AG09319 (cell line): Measurements from ENCODE around the gene MTREX.

Experiments
- DNase-seq: peaks from one replicate; pipeline ENCODE4 v3.0.0-alpha.2; 2010; ENCODE audit warnings: low read depth; ENCODE audit errors: extremely low read depth
- CTCF ChIP-seq: IDR thresholded peaks from 2 replicates; pipeline ENCODE4 v1.5.1; 2011; ENCODE audit warnings: low read depth, mild to moderate bottlenecking, inconsistent platforms, low read length, moderate library complexity

The MTREX gene

GRCh38 chr5:55343107-55343506, 35.3 kb downstream of the MTREX start:
- no peak for TF ChIP-seq CTCF
- DNase-seq, result no peak

GRCh38 chr5:55343609-55344008, 35.8 kb downstream of the MTREX start:
- no peak for TF ChIP-seq CTCF
- DNase-seq, result no peak

GRCh38 chr5:55344392-55344992, 36.7 kb downstream of the MTREX start:
- DNase-seq, result peak; percentile 31
- TF ChIP-seq CTCF, result peak; percentile 94

- DNase-seq, result no peak
- no peak for TF ChIP-seq CTCF
These were observed 37.5 kb downstream of the MTREX start for GRCh38 chr5:55345327-55345726.

- DNase-seq, result no peak
- no peak for TF ChIP-seq CTCF
These were observed 40.0 kb downstream of the MTREX start for GRCh38 chr5:55347786-55348185.

GRCh38 chr5:55350754-55351153, 43.0 kb downstream of the MTREX start:
- DNase-seq, result no peak
- no peak for TF ChIP-seq CTCF

- DNase-seq, result no peak
- TF ChIP-seq CTCF, result no peak
These were observed 49.1 kb downstream of the MTREX start for GRCh38 chr5:55356896-55357295.
